Endothelial cell of umbilical vein (primary cell): ENCODE measurements around the gene AFTPH. TPM values are rescaled to one million over a fixed set of nuclear protein-coding genes. Genes with fewer than 3 reads are reported as not detected.

Experiments used
- BruUV-seq: library from RNA; stranded (reverse); fragments of 400-500 nt; replicated peaks from 2 replicates; lab custom pipeline; 2021; lab: Mats Ljungman, UMichigan
- CTCF ChIA-PET: fragments of 300-600, 350-600 bp; sonication (Branson Sonifier 250); formaldehyde crosslinking; loops from one replicate; lab custom pipeline; 2021; ENCODE audit warnings: antibody characterized with exemption, inconsistent platforms; lab: Charles Lee
- POLR2A ChIA-PET: fragments of 300-600, 350-600 bp; sonication (Branson Sonifier 250); formaldehyde crosslinking; loops from one replicate; lab custom pipeline; 2021; ENCODE audit warnings: antibody characterized with exemption, inconsistent platforms; lab: Charles Lee
- DNase-seq: peaks from one replicate; pipeline ENCODE4 v3.0.0-alpha.2; 2011; ENCODE audit warnings: low read depth, low spot score
- FAIRE-seq: peaks from 2 replicates; lab custom pipeline; 2011; peaks lifted over from hg19 to GRCh38; lab: Jason Lieb, UNC
- H2AFZ ChIP-seq: 2 replicates; pipeline ENCODE4 v1.6.0; 2012; ENCODE audit warnings: low read depth, low read length, control low read depth, inconsistent platforms
- H3K27ac ChIP-seq: 2 replicates; pipeline ENCODE4 v1.5.1; 2011; ENCODE audit warnings: low read depth, mild to moderate bottlenecking, control low read depth, low read length, moderate library complexity; ENCODE audit not compliant: insufficient read depth
- H3K27me3 ChIP-seq, 2 experiments: 2 replicates each; pipeline versions ENCODE4 v1.6.0 to v1.6.1; 2011; ENCODE audit warnings: low read length in 2 of 2, mixed read lengths in 1 of 2; ENCODE audit not compliant: control insufficient read depth in 2 of 2, insufficient read depth in 2 of 2
- H3K36me3 ChIP-seq, 2 experiments: 2 replicates in 1 of 2; 3 replicates in 1 of 2; pipeline ENCODE4 v1.5.1; 2011; ENCODE audit warnings: low read length in 2 of 2, mild to moderate bottlenecking in 1 of 2, moderate library complexity in 1 of 2; ENCODE audit not compliant: control insufficient read depth in 2 of 2, insufficient read depth in 2 of 2; ENCODE audit errors: extremely low read depth in 1 of 2
- H3K4me1 ChIP-seq: 3 replicates; pipeline ENCODE4 v1.5.1; 2011; ENCODE audit warnings: mild to moderate bottlenecking, low read length; ENCODE audit not compliant: control insufficient read depth, insufficient read depth; ENCODE audit errors: extremely low read depth
- H3K4me2 ChIP-seq: 2 replicates; pipeline ENCODE4 v1.6.1; 2011; ENCODE audit warnings: low read length, control low read depth, mixed read lengths; ENCODE audit not compliant: insufficient read depth
- H3K4me3 ChIP-seq, 3 experiments: fragments of 200-600 bp in 1 of 3; sonication (generic), shearing (Covaris generic) in 1 of 3; replicated peaks in 1 of 3; 2 replicates each; pipeline ENCODE4 v1.5.1; 2011 to 2016; ENCODE audit warnings: control low read depth in 3 of 3, low read length in 3 of 3, mild to moderate bottlenecking in 2 of 3, inconsistent platforms in 1 of 3, low read depth in 1 of 3, moderate library complexity in 1 of 3; ENCODE audit not compliant: insufficient read depth in 1 of 3
- H3K79me2 ChIP-seq: 2 replicates; pipeline ENCODE4 v1.6.0; 2012; ENCODE audit warnings: low read length, inconsistent platforms; ENCODE audit not compliant: control insufficient read depth, insufficient read depth
- H3K9ac ChIP-seq: replicated peaks from 2 replicates; pipeline ENCODE3; 2011; ENCODE audit warnings: low read length, control low read depth; ENCODE audit not compliant: insufficient read depth; ENCODE audit errors: extremely low read depth
- H3K9me1 ChIP-seq: replicated peaks from 3 replicates; pipeline ENCODE4 v1.6.0; 2011; ENCODE audit warnings: mild to moderate bottlenecking, low read length; ENCODE audit not compliant: control insufficient read depth, insufficient read depth; ENCODE audit errors: extremely low read depth
- H3K9me3 ChIP-seq: replicated peaks from 2 replicates; pipeline ENCODE4 v1.5.1; 2012; ENCODE audit warnings: low read length, inconsistent platforms; ENCODE audit not compliant: control insufficient read depth, insufficient read depth
- H4K20me1 ChIP-seq: replicated peaks from 2 replicates; pipeline ENCODE3; 2011; ENCODE audit warnings: mild to moderate bottlenecking, low read length; ENCODE audit not compliant: control insufficient read depth, insufficient read depth; ENCODE audit errors: extremely low read depth
- EZH2 ChIP-seq: IDR thresholded peaks from 2 replicates; pipeline ENCODE4 v1.6.1; 2012; ENCODE audit warnings: borderline replicate concordance, low read depth, mild to moderate bottlenecking, moderate library complexity, low read length, inconsistent platforms; ENCODE audit not compliant: severe bottlenecking
- FOS ChIP-seq: IDR thresholded peaks from 2 replicates; pipeline ENCODE4 v1.6.1; 2011; ENCODE audit warnings: mild to moderate bottlenecking, low read length, moderate library complexity, borderline replicate concordance; ENCODE audit not compliant: insufficient read depth
- GATA2 ChIP-seq: IDR thresholded peaks from 2 replicates; pipeline ENCODE4 v1.7.0; 2011; ENCODE audit warnings: low read depth, mild to moderate bottlenecking, moderate library complexity, mixed read lengths, low read length; ENCODE audit not compliant: insufficient read length, insufficient read depth
- JUN ChIP-seq: IDR thresholded peaks from 2 replicates; pipeline ENCODE4 v1.6.1; 2011; ENCODE audit warnings: borderline replicate concordance, low read depth; ENCODE audit not compliant: insufficient read length, insufficient read depth
- MYC ChIP-seq: IDR thresholded peaks from one replicate; pipeline ENCODE4 v1.6.1; 2011; ENCODE audit warnings: mild to moderate bottlenecking, low read depth, low read length
- POLR2A ChIP-seq: IDR thresholded peaks from 2 replicates; pipeline ENCODE4 v1.6.1; 2012; ENCODE audit warnings: low read depth, mild to moderate bottlenecking, control low read depth, low read length
- POLR2AphosphoS5 ChIP-seq: IDR thresholded peaks from 2 replicates; pipeline ENCODE4 v1.6.1; 2012; ENCODE audit warnings: low read depth, mild to moderate bottlenecking, control low read depth, low read length, moderate library complexity; ENCODE audit not compliant: insufficient read depth
- dilution Hi-C: fragments of 300-500 bp; cut with MboI; formaldehyde crosslinking; loops from one replicate; pipeline ENCODE4 v1.15.0; 2019; ENCODE audit warnings: low sequenced_read_pairs; ENCODE audit not compliant: extremely low pct_ligation_motif_present
- intact Hi-C: fragments of 100-400 bp; cut with micrococcal nuclease; formaldehyde crosslinking; loops from one replicate; pipeline ENCODE4 v1.10.0; 2022
- polyA plus RNA-seq, 4 experiments: library from polyadenylated mRNA; depleted of rRNA in 3 of 4; stranded (reverse) in 3 of 4; unstranded in 1 of 4; fragments of >200 nt; gene quantifications; 2 replicates each; pipeline versions ENCODE4 v1.2.1 to v1.2.3, GENCODE V29; 2011 to 2012; ENCODE audit warnings: missing spikeins in 1 of 4
- total RNA-seq: library from RNA; stranded (reverse); gene quantifications from 2 replicates; pipeline ENCODE4 v1.2.3, GENCODE V29; 2021
- TF ChIP-seq, protein P1 (sequence below): IDR thresholded peaks from 2 replicates; pipeline ENCODE4 v1.6.1; 2011; ENCODE audit not compliant: insufficient read depth, insufficient read length
- TF ChIP-seq, protein P2 (sequence below), 2 donors: IDR thresholded peaks; 1 replicate in 1 of 2; 2 replicates in 1 of 2; pipeline ENCODE4 v1.5.1; 2011; ENCODE audit warnings: low read length in 2 of 2, mild to moderate bottlenecking in 2 of 2, moderate library complexity in 2 of 2, control low read depth in 1 of 2, inconsistent platforms in 1 of 2, low read depth in 1 of 2; ENCODE audit not compliant: insufficient read depth in 1 of 2; ENCODE audit errors: extremely low read depth in 1 of 2

The AFTPH gene
- total and polyA plus RNA-seq, 2 donors (not counting 3 experiments of a cell fraction or from before 2014, with no cell fraction given): 6.9 to 15.3 TPM

DNA sequence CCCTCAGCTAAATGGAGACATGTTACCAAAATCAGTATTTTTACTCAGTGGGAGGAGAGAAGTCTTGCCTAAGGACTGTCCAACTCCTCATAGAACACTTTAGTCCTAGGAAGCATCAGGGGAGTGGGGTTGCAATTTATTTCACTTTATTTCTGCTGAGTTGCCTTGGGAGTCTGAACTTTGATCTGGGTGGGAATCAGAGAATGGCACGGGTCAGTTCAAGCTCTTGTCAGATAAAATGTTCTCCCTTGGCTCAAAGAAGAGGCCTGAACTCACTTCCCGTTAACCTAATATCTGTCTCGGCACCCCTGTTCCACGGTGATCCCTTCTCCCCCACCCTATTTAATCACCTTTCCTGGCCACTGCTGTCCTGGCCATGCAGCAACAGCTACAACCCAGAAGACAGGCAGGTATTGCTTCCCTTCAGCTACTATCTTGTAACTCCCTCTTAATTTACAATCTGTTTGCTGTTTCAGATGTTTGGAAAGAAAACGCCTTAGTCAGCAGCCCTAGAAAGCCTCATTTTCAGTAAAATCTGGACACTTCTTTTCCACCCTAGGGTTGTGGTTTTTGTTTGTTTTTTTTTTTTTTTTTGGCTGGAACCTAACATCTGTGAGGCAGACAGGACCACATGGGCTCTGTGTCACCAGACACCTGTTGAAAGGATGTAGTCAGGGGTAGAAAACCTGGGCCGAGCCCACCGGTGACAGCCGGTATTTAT lies 77.1 kb downstream of the AFTPH start:
- no peak overlapping the region for H3K4me3 ChIP-seq
- H3K4me2 ChIP-seq: no peak overlapping the region
- CTCF ChIA-PET: interaction anchor here (1.4 to 3.9 kb wide), 2 partner anchors 14 to 192 kb away, joined by 3 to 13 read pairs; no protein-coding TSS in a partner anchor
- H3K9me1 ChIP-seq: no peaks in the 10 kb centered on the region
- no peak for FAIRE-seq
- TF ChIP-seq POLR2A: no peak
- no peak for TF ChIP-seq JUN
- no peak for TF ChIP-seq EZH2
- TF ChIP-seq FOS: no peak
- no peak for TF ChIP-seq GATA2
- TF ChIP-seq POLR2AphosphoS5: no peak
- no peak for TF ChIP-seq MYC
- TF ChIP-seq, protein P1, sequence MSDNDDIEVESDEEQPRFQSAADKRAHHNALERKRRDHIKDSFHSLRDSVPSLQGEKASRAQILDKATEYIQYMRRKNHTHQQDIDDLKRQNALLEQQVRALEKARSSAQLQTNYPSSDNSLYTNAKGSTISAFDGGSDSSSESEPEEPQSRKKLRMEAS: no peak
- TF ChIP-seq, protein P2, sequence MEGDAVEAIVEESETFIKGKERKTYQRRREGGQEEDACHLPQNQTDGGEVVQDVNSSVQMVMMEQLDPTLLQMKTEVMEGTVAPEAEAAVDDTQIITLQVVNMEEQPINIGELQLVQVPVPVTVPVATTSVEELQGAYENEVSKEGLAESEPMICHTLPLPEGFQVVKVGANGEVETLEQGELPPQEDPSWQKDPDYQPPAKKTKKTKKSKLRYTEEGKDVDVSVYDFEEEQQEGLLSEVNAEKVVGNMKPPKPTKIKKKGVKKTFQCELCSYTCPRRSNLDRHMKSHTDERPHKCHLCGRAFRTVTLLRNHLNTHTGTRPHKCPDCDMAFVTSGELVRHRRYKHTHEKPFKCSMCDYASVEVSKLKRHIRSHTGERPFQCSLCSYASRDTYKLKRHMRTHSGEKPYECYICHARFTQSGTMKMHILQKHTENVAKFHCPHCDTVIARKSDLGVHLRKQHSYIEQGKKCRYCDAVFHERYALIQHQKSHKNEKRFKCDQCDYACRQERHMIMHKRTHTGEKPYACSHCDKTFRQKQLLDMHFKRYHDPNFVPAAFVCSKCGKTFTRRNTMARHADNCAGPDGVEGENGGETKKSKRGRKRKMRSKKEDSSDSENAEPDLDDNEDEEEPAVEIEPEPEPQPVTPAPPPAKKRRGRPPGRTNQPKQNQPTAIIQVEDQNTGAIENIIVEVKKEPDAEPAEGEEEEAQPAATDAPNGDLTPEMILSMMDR (IDR thresholded peaks at IDR 0.05; ENCODE audit: extremely low read depth in 1 of 2, insufficient read depth in 1 of 2, low read depth in 1 of 2, low read length in 2 of 2): no peak
- BruUV-seq: no TSS peak
- H3K27ac ChIP-seq: no peak overlapping the region
- DNase-seq: no peak
- H3K9me3 ChIP-seq: no peaks in the 10 kb centered on the region
- no peak overlapping the region for H3K9ac ChIP-seq
- H4K20me1 ChIP-seq: no peaks in the 10 kb centered on the region
- H3K36me3 ChIP-seq: no peaks in the 10 kb centered on the region
- H3K4me1 ChIP-seq: peaks cover 5% of the 10 kb centered on the region
- no peak overlapping the region for H2AFZ ChIP-seq
- intact Hi-C loops (no loop called here), dilution Hi-C loops (no loop called here)
- H3K79me2 ChIP-seq: no peaks in the 10 kb centered on the region
- no peaks in the 10 kb centered on the region for H3K27me3 ChIP-seq
- POLR2A ChIA-PET: no interaction called here
